Medulla oblongata (tissue), 1 donor: ENCODE data around the gene GRM1.
"Not testable (repeated sequence)": the region's sequence is repeated elsewhere in the genome, so short reads cannot be mapped to it uniquely, and the experiment has no call there.

ENCODE experiments used
- DNase-seq: peaks from one replicate; pipeline ENCODE4 v3.0.0-alpha.2; 2015; ENCODE audit errors: extremely low spot score

Gene GRM1

DNA sequence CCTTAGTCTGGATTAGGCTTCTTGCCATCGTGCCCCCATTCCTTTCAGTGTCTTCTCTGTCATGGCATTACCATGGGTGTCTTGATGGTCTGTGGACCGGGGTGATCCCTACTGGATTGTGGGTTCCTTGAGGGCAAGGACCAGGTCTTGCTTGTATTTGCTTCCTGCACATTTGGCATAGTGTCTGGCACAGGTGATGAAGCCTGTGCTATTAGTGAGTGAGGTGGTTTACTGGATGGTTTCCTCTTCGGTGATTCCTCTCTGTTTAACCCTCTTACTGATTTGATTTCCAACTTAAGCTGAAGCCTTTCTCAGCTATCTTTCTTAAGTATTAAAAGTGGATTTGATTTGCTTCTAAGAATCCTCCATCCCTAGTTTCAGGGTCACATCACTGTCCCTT, 162.3 kb downstream of the GRM1 start:
- no peak for DNase-seq

DNA sequence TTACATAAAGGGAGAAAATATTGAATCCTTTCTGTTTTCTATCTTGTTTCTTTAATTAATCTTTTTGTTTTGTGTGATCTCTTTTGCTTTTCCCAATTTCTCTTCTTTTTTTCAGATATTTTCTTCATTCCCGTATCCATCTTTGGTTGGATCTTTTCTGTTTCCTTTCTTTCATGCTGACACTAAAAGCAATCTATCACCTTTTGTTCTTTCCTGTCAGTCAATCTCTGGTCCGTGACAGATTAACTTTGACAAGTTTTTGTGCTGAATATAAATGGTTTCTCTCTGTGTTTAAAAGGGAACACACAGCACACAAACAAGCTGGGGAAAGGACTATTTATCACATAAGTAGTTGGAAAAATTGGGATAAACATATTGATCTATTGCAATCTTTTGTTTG, 162.8 kb downstream of the GRM1 start:
- DNase-seq = no peak

DNA sequence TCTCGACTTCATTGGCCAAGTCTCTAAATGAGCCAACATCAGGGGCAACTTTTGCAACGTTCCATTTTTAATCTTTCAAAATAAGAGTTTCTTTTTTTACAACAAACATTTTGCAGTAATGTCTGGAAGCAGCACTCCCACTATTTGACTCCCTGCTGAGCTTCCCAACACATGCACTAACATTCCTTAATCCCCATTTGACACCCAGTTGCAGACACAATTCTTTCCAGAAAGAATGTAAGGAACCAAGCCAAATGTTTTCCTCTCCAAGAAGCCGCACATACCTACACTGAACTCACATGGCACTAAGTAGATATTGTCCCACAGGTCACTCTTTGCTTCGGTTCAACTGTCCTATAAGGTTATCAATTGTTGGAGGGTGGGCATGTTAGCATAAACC, 165.6 kb downstream of the GRM1 start:
- DNase-seq = no peak

DNA sequence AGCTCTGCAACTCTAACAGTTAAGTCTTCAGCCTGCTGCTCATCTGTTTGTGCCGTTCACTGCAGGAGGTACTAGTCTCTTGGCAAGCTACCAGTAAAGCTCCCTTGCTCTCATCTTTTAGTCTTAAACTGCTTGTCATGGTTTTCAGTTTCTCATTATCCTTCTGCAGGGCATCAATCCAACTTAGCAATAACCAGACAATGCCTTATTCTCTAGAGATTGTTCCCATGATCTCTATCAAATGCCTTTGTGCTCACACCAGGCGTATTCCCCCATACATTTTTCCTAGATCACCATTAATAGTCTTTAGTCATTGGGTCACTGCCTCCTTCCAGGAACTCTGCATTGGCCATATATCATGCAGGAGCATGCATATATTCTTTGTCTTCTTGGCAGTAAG, 171.3 kb downstream of the GRM1 start:
- peak; percentile 58 for DNase-seq

DNA sequence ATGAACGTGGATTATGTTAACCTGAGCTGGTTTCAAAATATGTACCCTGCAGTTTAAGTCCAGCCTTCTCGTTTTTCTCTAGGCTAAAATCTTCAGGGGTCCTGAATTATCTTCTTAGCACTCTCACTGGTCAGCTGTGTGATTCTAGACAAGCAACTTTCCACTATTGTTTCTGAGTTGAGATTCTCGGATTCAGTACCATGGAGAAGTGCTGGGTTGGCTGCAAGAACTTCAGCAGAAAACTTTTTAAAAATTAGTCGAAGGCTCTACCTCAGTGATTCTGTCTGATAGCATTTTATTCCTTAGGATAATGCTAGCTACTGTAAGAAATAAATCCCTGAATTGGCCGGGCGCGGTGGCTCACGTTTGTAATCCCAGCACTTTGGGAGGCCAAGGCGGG, 173.7 kb downstream of the GRM1 start:
- DNase-seq = no peak

DNA sequence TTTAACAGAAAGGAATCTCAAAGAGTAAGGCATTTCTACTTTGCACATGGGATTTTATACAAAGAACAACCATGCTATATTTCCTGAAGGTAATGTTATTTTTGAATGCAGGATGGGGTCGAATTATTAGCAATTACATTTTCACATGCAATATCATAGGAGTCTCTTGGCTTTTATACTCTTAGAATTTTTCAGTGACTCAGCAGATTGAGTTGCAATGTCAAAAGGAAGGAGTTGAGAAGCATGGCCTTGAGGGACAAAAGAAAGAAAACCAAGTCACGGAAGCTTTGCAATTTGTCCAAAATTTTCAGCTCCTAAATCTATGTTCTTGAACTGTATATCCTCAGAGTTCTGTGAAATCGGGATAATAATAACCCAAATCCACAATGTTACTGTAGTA, 181.1 kb downstream of the GRM1 start:
- no peak for DNase-seq

DNA sequence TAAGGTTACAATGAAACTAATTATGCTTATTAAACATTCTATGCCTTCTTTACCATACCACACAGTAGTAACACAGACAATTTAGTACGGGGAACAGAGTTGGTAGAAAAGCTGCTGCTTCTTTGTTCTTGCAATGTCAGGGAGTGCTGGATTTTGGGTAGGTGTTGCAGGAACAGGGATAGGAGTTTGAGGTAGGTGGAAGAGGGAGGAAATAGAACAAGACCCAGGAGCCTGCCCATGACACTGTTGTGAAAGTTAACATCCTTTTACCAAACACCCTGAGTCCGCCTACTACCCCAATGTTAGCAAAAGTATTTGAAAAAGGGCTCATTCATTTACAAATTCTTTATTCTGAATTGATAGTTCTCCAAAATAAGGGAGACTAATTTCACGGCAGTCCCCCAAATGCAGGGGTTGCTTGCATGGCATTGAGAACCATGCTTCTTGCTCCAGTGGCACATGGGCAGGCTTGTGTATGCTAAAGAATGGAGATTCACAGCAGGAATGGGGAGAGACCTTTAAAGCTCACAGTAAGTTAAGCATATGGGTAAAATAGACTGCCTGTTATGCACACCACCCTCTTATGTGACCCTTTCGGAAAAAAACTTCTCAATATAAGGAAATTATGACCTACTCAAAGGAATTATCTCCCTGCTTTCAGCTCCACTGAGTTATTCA, 181.7 kb downstream of the GRM1 start:
- no peak for DNase-seq

DNA sequence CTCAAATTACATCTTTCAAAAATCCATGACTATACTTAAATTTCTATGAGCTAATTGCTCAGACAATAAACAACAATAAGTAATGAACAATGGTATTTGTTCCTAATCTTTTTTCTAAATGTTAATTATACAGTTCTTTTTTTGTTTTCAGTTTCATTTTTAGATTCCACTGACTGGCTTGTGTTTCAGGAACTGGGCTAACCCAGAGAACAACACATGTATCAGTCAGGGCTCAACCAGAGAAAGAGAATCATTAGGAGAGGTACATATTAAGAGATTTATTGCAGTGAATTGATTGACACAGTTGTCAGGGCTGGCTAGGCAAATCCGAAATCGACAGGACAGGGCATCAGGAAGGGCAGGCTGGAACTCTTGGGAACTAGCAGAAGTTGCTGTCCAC, 182.8 kb downstream of the GRM1 start:
- DNase-seq = no peak

DNA sequence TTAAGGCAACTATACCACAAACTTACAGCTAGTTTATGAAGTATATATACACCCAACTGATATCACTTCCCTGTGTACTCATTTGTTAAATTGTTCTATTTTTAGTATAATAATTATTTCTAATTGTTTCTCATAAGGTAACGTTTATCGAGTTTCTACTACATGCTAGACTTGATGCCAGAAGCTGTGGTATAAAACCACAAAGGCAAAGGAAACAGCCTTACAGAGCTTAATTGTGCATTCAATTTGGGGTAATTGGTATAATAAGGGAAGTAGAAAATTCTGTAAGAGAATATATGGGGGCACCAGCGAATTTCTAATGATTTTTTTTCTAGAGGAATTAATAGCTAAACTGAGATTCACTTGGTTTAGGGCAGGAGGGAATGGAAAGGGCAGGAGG, 183.9 kb downstream of the GRM1 start:
- no peak for DNase-seq

DNA sequence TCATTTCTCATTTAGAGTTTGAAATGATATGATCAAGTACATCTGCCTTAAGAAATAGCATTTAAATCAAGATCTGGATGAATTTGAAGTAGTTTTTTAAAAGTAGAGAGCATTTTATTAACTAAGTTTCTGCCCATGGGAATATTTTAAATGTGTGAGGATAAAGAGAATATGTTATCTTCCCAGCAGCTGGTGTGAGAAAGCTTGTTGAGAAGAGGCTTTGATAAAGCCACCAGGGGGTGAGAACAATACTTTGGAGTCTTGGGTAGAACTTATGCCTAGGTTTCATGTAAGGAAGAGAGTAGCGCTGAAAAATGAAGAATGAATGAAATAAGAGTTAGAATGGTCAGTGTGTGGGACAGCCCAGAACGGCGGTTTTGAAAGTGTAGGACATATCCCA, 190.2 kb downstream of the GRM1 start:
- no peak for DNase-seq

DNA sequence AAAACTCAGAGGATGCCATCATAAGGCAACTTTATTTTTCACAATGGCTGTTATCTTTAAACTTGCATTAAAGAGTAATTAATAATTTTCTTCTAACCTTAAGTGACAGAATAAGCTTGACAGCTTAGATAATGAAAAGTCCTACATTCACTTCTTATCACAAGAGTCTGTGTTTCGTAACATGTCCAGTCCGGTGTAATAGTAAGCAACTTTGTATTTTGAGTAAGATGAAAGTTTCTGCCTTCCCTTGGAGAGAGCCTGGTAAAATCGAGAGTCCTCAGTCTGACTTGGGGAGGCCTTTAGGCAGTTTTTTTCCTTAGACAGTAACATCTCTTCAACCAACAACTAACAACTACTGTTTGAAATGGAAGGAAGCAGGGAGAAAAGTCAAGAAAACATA, 195.6 kb downstream of the GRM1 start:
- no peak for DNase-seq

DNA sequence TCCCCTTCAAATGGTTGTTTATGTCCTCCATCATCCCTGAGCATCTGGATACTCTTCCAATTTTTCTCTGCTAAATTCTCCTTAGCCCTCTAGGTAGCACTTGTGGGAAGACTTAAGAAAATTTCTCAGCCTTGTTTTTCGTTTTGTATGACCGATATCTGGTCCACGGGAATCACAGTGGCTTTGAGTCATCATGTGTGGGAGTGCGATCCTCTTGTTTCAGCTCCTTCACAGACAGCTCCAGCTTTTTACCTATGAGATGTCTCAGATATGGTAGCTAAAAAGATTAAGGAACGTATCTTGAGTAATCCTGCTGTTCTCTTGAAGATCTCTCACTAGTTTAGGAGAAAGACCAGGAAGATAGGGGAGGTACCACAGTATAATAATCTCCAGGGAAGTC, 196.1 kb downstream of the GRM1 start:
- no peak for DNase-seq

DNA sequence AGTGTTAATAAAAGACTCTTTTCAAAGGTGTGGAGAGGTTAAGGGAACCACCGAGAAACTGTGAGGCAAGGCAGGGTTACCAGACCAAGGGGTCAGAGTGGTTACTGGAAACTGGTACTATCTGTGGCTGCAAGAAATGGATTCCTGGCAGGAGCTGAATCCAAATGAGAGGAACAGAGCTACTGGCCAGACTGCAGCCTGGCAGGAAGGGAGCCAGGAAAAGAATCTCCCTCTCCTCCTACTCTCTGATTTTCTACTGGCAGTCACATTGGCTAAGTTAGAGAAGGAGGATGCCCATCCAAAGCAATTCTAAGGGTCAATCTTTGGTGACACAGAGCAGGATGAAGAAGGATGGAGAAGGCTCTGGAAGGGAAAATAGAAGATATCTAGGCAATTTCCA, 211.5 kb downstream of the GRM1 start:
- DNase-seq = peak; percentile 10

DNA sequence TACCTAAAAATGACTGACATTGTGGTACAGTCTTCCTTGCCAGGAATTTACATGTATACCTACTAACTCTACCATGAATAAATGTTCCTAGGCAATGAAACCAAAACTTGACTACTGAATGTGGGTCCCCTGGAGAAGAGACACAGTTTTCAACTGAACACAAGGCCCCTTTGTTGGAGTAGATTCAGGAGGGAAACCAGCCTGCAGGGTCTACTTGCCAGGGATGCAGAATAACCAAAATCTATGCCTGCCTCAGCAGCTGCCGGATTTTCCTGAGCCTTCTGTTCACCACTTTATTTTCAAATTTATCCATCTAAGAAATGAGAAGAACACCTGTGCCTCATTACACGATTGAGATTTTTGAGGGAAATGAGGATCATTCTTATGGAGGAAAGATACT, 211.9 kb downstream of the GRM1 start:
- DNase-seq = no peak

DNA sequence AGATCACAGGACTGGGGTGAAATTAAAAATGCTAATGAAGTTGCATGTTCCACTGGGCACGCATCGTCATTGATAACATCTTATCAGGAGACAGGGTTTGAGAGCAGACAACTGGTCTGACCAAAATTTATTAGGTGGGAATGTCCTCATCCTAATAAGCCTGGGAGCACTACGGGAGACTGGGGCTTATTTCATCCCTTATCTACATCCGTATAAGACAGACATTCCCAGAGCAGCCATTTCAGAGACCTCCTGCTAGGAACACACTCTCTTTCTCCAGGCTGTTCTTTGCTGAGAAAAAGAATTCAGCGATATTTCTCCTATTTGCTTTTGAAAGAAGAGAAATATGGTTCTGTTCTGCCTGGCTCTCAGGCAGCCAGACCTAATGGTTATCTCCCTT, 214.8 kb downstream of the GRM1 start:
- DNase-seq = not testable (repeated sequence)

DNA sequence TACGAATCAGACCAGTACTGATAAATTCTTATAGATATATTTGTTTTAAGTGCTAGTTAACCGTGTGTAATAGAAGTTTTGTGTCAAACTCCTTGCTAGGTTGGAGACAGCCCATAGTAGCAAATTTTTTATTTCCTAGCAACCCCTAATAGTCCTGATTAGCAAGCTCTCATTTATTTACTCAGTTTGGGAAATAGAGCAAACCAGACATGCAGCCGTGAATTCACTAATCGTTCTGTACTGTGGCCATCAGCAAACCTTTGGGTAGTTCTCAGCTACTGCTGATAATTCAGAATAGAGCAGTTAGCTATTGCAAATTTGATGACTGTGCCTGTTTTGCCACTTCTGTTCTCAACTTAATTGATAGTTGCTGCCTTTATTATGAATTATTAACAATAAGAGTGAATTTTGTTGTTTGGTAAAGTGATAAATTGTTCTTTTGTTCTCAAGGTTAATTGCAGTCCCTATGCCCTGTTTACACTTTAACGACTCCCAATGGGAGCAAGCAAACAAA, 215.8 kb downstream of the GRM1 start:
- DNase-seq = no peak

DNA sequence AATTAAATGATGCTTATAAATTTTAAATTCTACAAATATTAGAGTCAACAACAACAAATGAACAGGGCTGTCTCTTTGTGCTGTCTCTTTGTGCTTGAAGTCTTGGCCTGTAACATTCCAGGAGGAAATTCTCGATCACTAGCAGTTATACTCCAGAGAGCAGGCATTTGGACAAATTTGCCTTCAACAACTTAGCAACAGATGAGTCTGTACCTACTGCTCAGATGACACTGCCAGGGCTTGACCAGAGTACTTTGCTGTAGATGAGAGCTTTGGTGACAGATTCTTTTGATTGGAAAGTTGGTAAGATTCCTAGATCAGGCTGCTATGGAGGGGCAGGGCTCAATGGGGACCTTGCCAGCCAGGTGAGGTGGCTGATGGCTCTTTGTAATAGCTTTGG, 217.2 kb downstream of the GRM1 start:
- no peak for DNase-seq

DNA sequence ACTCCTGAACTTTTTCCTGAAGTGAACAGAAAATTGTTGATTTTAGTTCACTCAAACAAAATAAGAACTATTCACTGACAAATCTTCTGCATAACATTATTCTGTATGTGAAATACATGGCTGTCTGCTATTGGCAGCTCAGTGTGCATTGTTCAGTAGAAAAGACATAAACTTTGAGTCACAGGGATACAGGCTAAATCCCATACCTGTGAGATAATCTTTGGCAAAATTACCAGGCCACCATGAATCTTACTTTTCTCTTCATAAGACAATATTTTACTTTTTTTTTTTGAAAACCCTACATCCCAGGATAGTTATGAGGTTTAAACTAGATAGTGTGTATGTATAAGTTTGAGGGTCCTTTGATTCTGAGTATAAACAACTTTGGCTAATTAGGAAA, 224.8 kb downstream of the GRM1 start:
- DNase-seq = no peak

DNA sequence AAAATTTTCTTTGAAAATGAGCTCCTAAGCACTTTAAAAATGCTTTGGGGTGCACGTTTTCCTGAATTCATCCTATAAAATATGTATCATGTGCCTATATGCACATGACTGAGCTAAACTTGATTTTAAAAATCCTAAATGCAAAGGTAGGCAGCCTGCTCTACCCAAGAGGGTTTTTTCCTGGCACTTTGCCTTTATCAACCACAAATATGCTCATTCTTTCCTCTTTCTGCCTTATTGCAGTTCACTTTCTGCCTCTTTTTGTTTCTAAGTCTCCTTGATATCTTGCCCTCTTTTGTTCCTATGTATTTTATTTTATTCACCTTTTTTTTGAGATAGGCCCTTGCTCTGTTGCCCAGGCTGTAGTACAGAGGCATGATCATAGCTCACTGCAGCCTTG, 229.3 kb downstream of the GRM1 start:
- no peak for DNase-seq

DNA sequence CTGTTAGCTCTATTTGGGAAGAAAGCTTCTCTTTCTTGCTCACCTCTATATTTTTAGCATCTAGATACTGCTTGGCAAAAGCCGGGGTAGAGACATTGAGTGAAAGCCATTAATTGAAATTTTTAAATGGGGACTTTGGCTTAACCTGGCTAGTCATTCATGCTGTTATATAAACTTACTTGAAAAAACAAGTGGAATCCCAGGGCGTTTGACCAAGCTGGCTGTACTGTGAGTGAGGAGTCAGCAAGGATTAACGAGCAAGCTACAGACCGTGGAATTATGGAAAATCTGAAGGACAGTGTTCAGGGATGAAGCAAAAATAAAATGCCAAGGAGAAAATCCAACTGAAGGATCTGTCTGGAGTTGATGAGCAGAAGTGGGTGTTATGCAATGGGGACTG, 232.0 kb downstream of the GRM1 start:
- DNase-seq = no peak

DNA sequence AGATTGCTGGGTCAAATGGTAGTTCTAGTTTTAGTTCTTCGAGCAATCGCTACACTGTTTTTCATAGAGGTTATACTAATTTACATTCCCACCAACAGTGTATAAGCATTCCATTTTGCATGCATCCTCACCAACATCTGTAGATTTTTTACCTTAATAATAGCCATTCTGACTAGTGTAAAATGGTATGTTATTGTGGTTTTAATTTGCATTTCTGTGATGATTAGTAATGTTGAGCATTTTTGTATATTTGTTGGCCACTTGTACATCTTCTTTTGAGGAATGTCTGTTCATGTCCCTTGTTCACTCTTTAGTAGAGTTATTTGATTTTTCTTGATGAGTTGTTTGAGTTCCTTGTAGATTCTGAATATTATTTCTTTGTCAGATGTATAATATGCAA, 236.2 kb downstream of the GRM1 start:
- DNase-seq = no peak

DNA sequence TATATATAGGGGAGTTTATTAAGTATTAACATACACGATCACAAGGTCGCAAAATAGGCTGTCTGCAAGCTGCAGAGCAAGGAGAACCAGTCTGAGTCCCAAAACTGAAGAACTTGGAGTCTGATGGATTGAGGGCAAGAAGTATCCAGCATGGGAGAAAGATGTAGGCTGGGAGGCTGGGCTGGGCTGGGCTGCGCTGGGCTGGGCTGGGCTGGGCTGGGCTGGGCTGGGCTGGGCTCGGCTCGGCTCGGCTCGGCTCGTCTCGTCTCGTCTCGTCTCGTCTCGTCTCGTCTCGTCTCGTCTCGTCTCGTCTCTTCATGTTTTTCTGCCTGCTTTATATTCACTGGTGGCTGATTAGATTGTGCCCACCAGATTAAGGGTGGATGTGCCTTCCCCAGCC, 238.6 kb downstream of the GRM1 start:
- no peak for DNase-seq

DNA sequence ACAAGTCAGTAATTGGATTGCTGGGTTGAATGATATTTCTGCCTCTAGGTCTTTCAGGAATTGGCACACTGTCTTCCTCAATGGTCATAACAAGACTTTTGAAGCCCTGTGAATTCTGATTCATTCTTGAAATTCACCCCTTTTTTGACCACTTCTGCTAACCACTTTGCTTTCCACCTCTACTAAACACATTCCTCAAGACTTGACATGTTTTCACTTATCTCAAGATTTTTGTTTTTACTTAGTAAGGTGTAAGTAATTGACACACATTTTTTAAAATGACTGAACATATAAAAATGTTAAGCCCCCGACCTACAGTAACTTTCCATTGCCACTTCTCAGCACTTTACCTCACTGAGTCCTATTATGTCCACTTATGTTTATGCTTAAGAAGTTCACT, 239.1 kb downstream of the GRM1 start:
- no peak for DNase-seq

DNA sequence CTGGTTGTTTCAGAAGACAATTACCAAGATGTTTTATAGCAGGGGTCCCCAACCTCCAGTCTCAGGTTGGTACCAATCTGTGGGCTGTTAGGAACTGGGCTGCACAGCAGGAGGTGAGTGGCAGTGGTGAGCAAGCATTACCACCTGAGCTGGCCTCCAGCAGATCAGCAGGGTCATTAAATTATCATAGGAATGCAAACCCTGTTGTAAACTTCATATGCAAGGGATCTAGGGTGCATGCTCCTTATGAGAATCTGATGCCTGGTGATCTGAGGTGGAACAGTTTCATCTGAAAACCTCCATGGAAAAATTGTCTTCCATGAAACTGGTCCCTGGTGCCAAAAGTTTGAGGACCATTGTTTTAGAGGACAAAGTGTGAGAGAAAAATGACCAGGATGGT, 240.6 kb downstream of the GRM1 start:
- DNase-seq = no peak
